ENCODE measurements around the gene CFDP1.
"Not testable (repeated sequence)": the region's sequence is repeated elsewhere in the genome, so short reads cannot be mapped to it uniquely, and the experiment has no call there.

The CFDP1 gene

GRCh38 chr16:75433732-75434413, 570 bp upstream of the CFDP1 start:
- no peak overlapping the region for H2BK15ac ChIP-seq (replicated peaks; ENCODE audit: low read depth)
- H4K8ac ChIP-seq (ENCODE audit: low read depth, low read length): no peak overlapping the region
- H3K23ac ChIP-seq (ENCODE audit: low read length): no peak overlapping the region
- no peak overlapping the region for H3K18ac ChIP-seq (ENCODE audit: low read length)
- DNase-seq: peak; percentile 96
- no peak overlapping the region for H2BK5ac ChIP-seq (ENCODE audit: low read length)
- peak overlapping the region; percentile 4 for H3K4me3 ChIP-seq (ENCODE audit: low read length)
- no peak overlapping the region for H2BK120ac ChIP-seq (ENCODE audit: low read depth, low read length)
- H4K5ac ChIP-seq (ENCODE audit: low read length): no peak overlapping the region
- no CpG with 5 or more reads among the region's 32 CpGs for WGBS (ENCODE audit: extremely low coverage, insufficient coverage, low lambda C conversion rate)
- H2AK5ac ChIP-seq (ENCODE audit: low read length): no peak overlapping the region
- H3K56ac ChIP-seq (ENCODE audit: low read length): peak overlapping the region; percentile 79
- peaks cover 16% of the 10 kb centered on the region for H3K79me2 ChIP-seq (ENCODE audit: control insufficient read depth, insufficient read depth, low read length)
- H3K9ac ChIP-seq (ENCODE audit: low read length): peak overlapping the region; percentile 56
- peaks cover 2% of the 10 kb centered on the region for H3K79me1 ChIP-seq (ENCODE audit: low read length)
- H3K36me3 ChIP-seq (ENCODE audit: control insufficient read depth, insufficient read depth, low read length): no peaks in the 10 kb centered on the region
- H3K4me1 ChIP-seq (ENCODE audit: control insufficient read depth, low read depth, low read length): peaks cover 3% of the 10 kb centered on the region
- H3K4me2 ChIP-seq (ENCODE audit: low read length): peak overlapping the region; percentile 74
- H3K4ac ChIP-seq (ENCODE audit: low read depth, low read length): no peak overlapping the region
- H3K27me3 ChIP-seq (ENCODE audit: insufficient read depth, low read length, poor library complexity): no peaks in the 10 kb centered on the region
- H3K27ac ChIP-seq (ENCODE audit: low read depth, low read length): peak overlapping the region; percentile 1

GRCh38 chr16:75429621-75430403, 3.5 kb downstream of the CFDP1 start:
- Histone ChIP-seq H3K79me1 (ENCODE audit: low read length) (peaks cover 2% of the 10 kb centered on the region), H3K9ac (ENCODE audit: low read length) (no peak overlapping the region), H4K8ac (ENCODE audit: low read depth, low read length) (no peak overlapping the region), H3K4me2 (ENCODE audit: low read length) (no peak overlapping the region), H4K5ac (ENCODE audit: low read length) (no peak overlapping the region), H3K56ac (ENCODE audit: low read length) (no peak overlapping the region), H3K18ac (ENCODE audit: low read length) (no peak overlapping the region), H3K36me3 (ENCODE audit: control insufficient read depth, insufficient read depth, low read length) (no peaks in the 10 kb centered on the region), H2BK15ac (replicated peaks; ENCODE audit: low read depth) (no peak overlapping the region), H2BK120ac (ENCODE audit: low read depth, low read length) (no peak overlapping the region), H3K23ac (ENCODE audit: low read length) (no peak overlapping the region), H3K27me3 (ENCODE audit: insufficient read depth, low read length, poor library complexity) (no peaks in the 10 kb centered on the region), H3K4ac (ENCODE audit: low read depth, low read length) (no peak overlapping the region), H3K79me2 (ENCODE audit: control insufficient read depth, insufficient read depth, low read length) (peaks cover 28% of the 10 kb centered on the region), H2AK5ac (ENCODE audit: low read length) (no peak overlapping the region), H3K4me1 (ENCODE audit: control insufficient read depth, low read depth, low read length) (peaks cover 3% of the 10 kb centered on the region), H3K4me3 (ENCODE audit: low read length) (no peak overlapping the region), H3K27ac (ENCODE audit: low read depth, low read length) (no peak overlapping the region), H2BK5ac (ENCODE audit: low read length) (no peak overlapping the region)
- WGBS (ENCODE audit: extremely low coverage, insufficient coverage, low lambda C conversion rate): 100% methylated on average over 2 of the region's 11 CpGs
- no peak for DNase-seq

DNA sequence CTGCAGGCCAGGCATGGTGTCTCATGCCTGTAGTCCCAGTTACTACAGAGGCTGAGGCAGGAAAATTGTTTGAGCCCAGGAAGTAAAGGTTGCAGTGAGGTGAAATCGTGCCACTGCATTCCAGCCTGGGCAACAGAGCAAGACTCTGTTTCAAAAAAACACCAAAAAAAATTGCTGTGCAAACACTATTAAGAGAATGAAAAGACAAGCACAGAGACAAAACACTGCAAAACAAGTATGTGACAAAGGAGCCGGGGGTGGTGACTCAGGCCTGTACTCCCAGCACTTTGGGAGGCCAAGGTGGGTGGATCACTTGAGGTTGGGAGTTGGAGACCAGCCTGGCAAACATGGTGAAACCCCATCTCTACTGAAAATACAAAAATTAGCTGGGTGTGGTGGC, 6.8 kb downstream of the CFDP1 start:
- not testable (repeated sequence) for H4K8ac ChIP-seq (ENCODE audit: low read depth, low read length); H3K9ac ChIP-seq (ENCODE audit: low read length); H2BK15ac ChIP-seq (replicated peaks; ENCODE audit: low read depth); H3K79me1 ChIP-seq (ENCODE audit: low read length); H3K18ac ChIP-seq (ENCODE audit: low read length); H3K23ac ChIP-seq (ENCODE audit: low read length); H3K4me1 ChIP-seq (ENCODE audit: control insufficient read depth, low read depth, low read length); H3K56ac ChIP-seq (ENCODE audit: low read length); H3K36me3 ChIP-seq (ENCODE audit: control insufficient read depth, insufficient read depth, low read length); DNase-seq; H3K4me2 ChIP-seq (ENCODE audit: low read length); H3K27ac ChIP-seq (ENCODE audit: low read depth, low read length); H4K5ac ChIP-seq (ENCODE audit: low read length); H3K4ac ChIP-seq (ENCODE audit: low read depth, low read length); H2BK5ac ChIP-seq (ENCODE audit: low read length); H2BK120ac ChIP-seq (ENCODE audit: low read depth, low read length); H3K4me3 ChIP-seq (ENCODE audit: low read length); H3K27me3 ChIP-seq (ENCODE audit: insufficient read depth, low read length, poor library complexity); H2AK5ac ChIP-seq (ENCODE audit: low read length)
- WGBS (ENCODE audit: extremely low coverage, insufficient coverage, low lambda C conversion rate): no CpG with 5 or more reads among the region's 2 CpGs
- peaks cover 35% of the 10 kb centered on the region for H3K79me2 ChIP-seq (ENCODE audit: control insufficient read depth, insufficient read depth, low read length)

DNA sequence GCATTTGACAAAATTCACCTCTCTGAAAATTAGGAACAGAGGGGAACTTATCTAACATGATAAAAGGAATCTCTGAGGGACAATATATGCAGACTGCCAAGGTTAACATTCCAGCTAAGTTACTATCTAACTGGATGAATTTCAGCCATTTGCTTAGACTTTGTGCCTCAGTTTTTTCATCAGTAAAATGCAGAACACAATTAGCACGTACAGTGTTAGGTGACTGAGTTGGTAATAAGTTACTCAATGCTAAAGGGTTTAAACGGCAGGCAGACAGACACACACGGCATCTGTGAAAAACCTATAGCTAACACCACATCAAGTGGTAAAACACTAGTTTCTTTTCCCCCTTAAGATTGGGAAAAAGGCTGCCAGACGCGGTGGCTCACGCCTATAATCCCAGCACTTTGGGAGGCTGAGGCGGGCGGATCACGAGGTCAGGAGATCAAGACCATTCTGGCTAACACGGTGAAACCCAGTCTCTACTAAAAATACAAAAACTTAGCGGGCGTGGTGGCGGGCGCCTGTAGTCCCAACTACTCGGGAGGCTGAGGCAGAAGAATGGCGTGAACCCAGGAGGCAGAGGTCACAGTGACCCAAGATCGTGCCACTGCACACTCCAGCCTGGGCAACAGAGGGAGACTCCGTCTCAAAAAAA, 9.1 kb downstream of the CFDP1 start:
- H3K9ac ChIP-seq (ENCODE audit: low read length); H4K8ac ChIP-seq (ENCODE audit: low read depth, low read length); H3K27me3 ChIP-seq (ENCODE audit: insufficient read depth, low read length, poor library complexity); H3K4ac ChIP-seq (ENCODE audit: low read depth, low read length); H3K4me3 ChIP-seq (ENCODE audit: low read length); H2BK5ac ChIP-seq (ENCODE audit: low read length); H3K23ac ChIP-seq (ENCODE audit: low read length); H2BK120ac ChIP-seq (ENCODE audit: low read depth, low read length); H2AK5ac ChIP-seq (ENCODE audit: low read length); H2BK15ac ChIP-seq (replicated peaks; ENCODE audit: low read depth); H3K36me3 ChIP-seq (ENCODE audit: control insufficient read depth, insufficient read depth, low read length); H3K4me2 ChIP-seq (ENCODE audit: low read length); H3K56ac ChIP-seq (ENCODE audit: low read length); H4K5ac ChIP-seq (ENCODE audit: low read length); H3K18ac ChIP-seq (ENCODE audit: low read length); H3K4me1 ChIP-seq (ENCODE audit: control insufficient read depth, low read depth, low read length); H3K79me1 ChIP-seq (ENCODE audit: low read length); H3K27ac ChIP-seq (ENCODE audit: low read depth, low read length): not testable (repeated sequence)
- no CpG with 5 or more reads among the region's 18 CpGs for WGBS (ENCODE audit: extremely low coverage, insufficient coverage, low lambda C conversion rate)
- peak; percentile 57 for DNase-seq
- H3K79me2 ChIP-seq (ENCODE audit: control insufficient read depth, insufficient read depth, low read length): peaks cover 34% of the 10 kb centered on the region

GRCh38 chr16:75423723-75424104, 9.6 kb downstream of the CFDP1 start:
- Histone ChIP-seq H3K18ac (ENCODE audit: low read length) (no peak overlapping the region), H2BK120ac (ENCODE audit: low read depth, low read length) (no peak overlapping the region), H3K4me3 (ENCODE audit: low read length) (no peak overlapping the region), H4K8ac (ENCODE audit: low read depth, low read length) (no peak overlapping the region), H2AK5ac (ENCODE audit: low read length) (no peak overlapping the region), H3K79me2 (ENCODE audit: control insufficient read depth, insufficient read depth, low read length) (peaks cover 37% of the 10 kb centered on the region), H3K23ac (ENCODE audit: low read length) (no peak overlapping the region), H3K27me3 (ENCODE audit: insufficient read depth, low read length, poor library complexity) (no peaks in the 10 kb centered on the region), H3K9ac (ENCODE audit: low read length) (no peak overlapping the region), H4K5ac (ENCODE audit: low read length) (no peak overlapping the region), H3K56ac (ENCODE audit: low read length) (no peak overlapping the region), H3K4me1 (ENCODE audit: control insufficient read depth, low read depth, low read length) (peaks cover 4% of the 10 kb centered on the region), H2BK5ac (ENCODE audit: low read length) (no peak overlapping the region), H3K4ac (ENCODE audit: low read depth, low read length) (no peak overlapping the region), H2BK15ac (replicated peaks; ENCODE audit: low read depth) (no peak overlapping the region), H3K27ac (ENCODE audit: low read depth, low read length) (no peak overlapping the region), H3K36me3 (ENCODE audit: control insufficient read depth, insufficient read depth, low read length) (no peaks in the 10 kb centered on the region), H3K4me2 (ENCODE audit: low read length) (no peak overlapping the region), H3K79me1 (ENCODE audit: low read length) (peaks cover 2% of the 10 kb centered on the region)
- no peak for DNase-seq
- WGBS (ENCODE audit: extremely low coverage, insufficient coverage, low lambda C conversion rate): no CpG with 5 or more reads among the region's 4 CpGs
